ENCODE measurements around the gene LYZ. TPM values are rescaled to one million over a fixed set of nuclear protein-coding genes. Genes with fewer than 3 reads are reported as not detected.
A peak's percentile ranks its signal among the peaks of the same experiment; 100 is the strongest.
"Not testable (repeated sequence)": the region's sequence is repeated elsewhere in the genome, so short reads cannot be mapped to it uniquely, and the experiment has no call there.

The LYZ gene
- 28.5 TPM for total RNA-seq

DNA sequence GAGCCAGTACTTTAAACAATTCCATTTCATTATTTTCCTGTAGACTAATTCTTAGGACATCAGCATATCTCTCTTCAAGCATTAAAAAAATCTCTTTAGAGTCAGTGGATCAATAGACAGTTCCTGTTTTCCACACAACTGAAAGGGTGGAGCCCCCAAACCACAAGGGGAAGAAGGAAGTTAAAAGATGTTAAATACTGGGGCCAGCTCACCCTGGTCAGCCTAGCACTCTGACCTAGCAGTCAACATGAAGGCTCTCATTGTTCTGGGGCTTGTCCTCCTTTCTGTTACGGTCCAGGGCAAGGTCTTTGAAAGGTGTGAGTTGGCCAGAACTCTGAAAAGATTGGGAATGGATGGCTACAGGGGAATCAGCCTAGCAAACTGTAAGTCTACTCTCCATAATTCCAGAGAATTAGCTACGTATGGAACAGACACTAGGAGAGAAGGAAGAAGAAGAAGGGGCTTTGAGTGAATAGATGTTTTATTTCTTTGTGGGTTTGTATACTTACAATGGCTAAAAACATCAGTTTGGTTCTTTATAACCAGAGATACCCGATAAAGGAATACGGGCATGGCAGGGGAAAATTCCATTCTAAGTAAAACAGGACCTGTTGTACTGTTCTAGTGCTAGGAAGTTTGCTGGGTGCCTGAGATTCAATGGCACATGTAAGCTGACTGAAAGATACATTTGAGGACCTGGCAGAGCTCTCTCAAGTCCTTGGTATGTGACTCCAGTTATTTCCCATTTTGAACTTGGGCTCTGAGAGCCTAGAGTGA is at the start of gene LYZ:
LYZ (plus strand) TSS at position 220 of the 777 bp plus-strand sequence; CDS start at position 248, 28 bp downstream.
- DNase-seq (ENCODE audit: low spot score) = no peak

DNA sequence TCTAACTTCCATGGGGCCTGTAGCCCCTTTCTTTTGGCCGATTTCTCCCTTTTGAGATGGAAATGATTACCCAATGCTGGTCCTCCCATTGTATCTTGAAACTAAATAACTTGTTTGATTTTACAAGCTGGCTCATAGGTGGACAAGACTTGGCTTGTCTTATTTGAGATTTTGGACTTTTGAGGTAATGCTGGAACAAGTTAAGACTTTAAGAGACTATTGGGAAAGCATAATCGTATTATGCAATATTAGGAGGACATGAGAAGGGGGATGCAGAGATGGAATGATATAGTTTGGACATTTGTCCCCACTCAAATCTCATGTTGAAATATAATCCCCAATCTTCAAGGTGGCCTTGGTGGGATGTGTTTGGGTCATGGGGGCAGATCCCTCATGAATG is 49.2 kb upstream of the LYZ start:
- DNase-seq (ENCODE audit: low spot score) = no peak

DNA sequence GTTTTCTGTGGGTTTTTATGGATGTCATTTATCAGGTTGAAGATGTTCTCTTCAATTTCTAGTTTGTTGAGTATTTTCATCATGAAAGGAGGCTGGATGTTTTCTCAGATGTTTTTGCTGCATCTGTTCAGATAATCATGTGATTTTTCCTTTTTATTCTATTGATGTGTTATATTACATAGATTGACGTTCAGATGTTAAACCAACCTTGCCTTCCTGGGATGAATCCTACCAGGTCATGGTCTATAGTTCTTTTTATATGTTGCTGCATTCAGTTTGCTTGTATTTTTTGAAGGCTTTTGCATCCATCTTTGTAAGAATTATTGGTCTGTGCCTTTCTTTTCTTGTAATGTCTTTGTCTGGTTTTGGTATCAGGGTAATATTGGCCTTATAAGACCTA is 43.9 kb upstream of the LYZ start:
- DNase-seq (ENCODE audit: low spot score) = no peak

DNA sequence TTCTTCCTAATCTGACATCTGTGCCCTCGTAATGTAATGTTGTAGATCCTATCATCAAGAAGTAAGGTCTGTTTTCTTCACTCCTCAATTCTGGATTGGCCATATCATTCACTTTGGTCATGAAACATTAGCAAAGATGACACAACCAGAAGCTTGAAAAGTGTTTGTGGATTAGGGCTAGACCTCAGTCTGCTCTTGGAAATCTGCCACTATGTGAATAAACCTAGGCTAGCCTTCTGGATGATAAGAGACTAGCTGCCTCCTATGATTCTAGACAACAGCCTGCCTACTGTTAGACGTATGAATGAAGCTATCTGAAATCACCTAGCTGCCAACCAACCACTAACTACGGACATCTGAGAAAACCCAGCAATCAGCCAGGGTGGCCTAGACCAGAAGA is 38.7 kb upstream of the LYZ start:
- no peak for DNase-seq (ENCODE audit: low spot score)

DNA sequence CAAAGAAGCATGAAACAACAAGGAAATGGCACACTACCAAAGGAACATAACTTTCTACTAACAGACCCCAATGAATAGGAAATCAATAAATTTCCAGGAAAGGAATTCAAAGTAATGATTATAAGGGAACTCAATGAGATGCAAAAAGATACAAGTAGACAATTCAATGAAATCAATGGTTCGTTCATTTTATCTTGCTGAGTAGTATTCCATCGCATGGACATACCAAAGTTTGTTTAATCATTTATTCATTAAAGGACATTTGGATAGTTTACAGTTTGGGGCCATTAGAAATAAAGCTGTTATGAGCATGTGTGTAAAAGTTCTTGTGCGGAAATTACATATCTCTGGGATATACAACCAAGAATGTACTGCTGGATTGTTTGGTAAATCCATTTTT is 35.0 kb upstream of the LYZ start:
- no peak for DNase-seq (ENCODE audit: low spot score)

DNA sequence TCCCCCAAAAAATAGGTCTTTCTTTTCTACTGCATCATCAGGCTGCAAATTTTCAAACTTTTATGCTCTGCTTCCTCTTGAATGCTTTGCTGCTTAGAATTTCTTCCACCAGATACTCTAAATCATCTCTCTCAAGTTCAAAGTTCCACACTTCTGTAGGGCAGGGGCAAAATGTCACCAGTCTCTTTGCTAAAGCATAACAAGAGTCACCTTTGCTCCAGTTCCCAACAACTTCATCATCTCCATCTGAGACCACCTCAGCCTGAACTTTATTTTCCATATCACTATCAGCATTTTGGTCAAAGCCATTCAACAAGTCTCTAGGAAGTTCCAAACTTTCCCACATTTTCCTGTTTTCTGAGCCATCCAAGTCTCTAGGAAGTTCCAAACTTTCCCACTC is 31.4 kb upstream of the LYZ start:
- DNase-seq (ENCODE audit: low spot score) = not testable (repeated sequence)

DNA sequence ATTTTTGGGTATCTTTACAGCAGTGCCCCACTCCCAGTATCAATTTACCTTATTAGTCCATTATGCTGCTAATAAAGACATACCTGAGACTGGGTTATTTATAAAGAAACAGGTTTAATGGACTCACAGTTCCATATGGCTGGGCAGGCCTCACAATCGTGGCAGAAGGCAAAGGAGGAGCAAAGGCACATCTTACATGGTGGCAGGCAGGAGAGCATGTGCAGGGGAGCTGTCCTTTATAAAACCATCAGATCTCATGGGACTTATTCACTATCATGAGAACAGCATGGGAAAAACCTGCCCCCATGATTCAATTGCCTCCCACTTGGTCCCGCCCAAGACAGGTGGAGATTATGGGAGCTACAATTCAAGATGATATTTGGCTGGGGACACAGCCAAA is 30.9 kb upstream of the LYZ start:
- DNase-seq (ENCODE audit: low spot score) = not testable (repeated sequence)

DNA sequence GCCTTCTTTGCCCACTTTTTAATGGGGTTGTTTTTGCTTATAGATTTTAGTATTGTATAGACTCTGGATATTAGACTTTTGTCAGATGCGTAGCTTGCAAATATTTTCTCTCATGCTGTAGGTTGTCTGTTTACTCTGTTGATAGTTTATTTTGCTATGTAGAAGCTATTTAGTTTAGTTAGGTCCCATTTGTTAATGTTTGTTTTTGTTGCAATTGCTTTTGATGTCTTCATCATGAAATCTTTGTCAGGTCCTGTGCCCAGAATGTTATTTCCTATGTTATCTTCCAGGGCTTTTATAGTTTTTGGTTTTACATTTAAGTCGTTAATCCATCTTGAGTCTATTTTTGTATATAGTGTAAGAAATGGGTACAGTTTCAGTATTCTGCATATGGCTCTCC is 30.0 kb upstream of the LYZ start:
- no peak for DNase-seq (ENCODE audit: low spot score)

DNA sequence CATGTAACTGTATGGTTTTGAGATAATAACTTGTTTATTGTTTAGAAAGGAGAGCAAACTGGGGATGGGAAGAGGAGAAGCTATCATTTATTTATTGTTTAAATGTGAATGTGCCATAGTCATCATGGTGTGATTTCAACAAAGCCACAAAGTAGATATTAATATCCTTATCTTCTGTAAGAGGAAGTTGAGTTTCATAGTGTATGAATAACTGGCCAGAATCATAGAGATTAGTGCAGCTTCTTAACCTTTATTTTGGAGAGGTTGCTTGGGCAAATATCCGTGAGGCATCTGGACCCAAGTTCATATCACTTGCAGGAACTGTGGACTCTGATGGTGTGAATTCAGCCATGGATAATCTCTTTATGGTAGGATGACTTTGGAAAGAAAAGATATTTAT is 26.8 kb upstream of the LYZ start:
- DNase-seq (ENCODE audit: low spot score) = no peak

DNA sequence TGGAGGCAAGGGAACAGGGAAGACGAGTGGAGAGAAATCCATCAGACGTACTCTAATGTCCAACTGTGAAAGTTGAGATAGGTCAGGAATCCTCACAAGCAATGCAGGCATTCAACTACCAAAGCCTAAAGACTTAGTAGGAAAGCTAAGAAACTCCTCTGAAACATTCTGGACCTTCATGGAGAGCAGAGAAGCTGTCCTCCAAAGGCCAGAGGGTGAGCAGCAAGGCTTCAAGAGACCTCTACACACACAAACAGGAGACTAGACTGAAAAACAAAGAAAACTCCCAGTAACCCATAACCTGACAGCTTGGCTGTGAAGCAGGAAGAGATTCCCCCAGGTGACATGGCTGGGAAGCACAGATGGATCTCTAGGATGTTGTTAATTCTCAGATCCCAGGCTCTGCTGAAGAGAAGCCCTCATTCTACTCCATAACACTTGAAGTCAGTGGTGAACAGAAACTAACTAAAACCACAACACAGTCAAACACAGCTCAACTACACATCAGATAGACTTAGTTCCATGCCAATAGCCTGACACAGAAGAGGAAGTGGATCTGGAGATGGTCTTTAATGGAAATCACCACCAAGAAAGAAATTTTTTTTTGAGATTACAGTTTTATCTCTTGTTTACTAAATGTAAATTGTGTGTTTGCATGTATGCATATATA is 23.2 kb upstream of the LYZ start:
- no peak for DNase-seq (ENCODE audit: low spot score)

DNA sequence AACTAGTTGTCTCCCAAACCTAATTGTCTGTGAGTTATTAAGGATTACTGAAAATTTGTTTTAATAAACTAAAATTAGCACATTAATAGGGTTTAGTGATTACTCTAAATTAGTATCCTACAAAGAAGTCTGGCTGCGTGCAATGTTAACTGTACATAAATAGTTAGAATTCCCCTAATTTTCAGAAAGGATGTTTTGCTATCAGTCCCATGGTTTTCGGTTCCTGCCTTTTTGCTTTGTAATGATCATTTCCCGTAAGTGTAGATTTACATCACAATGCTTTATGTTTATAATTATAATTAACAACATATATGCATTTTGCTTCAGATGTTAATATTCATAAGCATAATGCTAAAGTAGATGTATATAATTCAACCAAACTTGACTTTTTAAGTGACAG is 19.8 kb upstream of the LYZ start:
- DNase-seq (ENCODE audit: low spot score) = no peak

DNA sequence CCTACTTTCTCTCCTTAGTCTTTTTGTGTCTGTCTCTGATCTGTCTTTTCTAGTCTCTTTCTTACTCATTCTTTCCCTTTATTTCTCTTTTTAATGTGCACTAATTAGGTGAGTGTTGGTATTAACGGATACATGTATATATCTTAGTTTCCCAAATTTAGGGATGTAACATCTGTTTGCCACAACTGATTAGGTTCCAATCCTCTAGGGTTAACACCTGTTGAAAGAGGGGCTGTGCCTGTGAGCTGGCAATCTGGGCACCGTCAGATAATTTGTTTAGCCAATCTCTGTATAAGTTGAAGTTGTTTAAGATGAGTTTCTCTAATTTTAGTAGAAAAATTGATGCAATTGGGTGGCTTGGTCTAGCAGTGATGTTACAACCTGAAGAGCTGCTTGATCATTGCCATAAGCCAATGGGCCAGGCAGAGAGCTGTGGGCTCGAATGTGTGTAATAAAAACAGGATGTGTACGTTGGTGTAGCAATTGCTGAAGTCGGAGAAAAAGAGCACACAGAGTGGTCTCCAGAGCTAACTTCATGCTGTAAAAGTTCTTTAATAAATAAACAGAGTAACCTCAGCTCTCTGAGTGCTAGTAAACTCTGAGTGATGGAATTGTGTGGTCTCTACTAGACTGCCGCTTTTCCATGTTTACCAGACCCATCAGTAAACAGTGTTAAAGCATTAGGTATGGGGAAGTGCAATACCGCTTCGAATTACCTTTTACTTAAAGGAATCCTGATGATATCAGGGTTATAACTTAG is 18.3 kb upstream of the LYZ start:
- DNase-seq (ENCODE audit: low spot score) = no peak

DNA sequence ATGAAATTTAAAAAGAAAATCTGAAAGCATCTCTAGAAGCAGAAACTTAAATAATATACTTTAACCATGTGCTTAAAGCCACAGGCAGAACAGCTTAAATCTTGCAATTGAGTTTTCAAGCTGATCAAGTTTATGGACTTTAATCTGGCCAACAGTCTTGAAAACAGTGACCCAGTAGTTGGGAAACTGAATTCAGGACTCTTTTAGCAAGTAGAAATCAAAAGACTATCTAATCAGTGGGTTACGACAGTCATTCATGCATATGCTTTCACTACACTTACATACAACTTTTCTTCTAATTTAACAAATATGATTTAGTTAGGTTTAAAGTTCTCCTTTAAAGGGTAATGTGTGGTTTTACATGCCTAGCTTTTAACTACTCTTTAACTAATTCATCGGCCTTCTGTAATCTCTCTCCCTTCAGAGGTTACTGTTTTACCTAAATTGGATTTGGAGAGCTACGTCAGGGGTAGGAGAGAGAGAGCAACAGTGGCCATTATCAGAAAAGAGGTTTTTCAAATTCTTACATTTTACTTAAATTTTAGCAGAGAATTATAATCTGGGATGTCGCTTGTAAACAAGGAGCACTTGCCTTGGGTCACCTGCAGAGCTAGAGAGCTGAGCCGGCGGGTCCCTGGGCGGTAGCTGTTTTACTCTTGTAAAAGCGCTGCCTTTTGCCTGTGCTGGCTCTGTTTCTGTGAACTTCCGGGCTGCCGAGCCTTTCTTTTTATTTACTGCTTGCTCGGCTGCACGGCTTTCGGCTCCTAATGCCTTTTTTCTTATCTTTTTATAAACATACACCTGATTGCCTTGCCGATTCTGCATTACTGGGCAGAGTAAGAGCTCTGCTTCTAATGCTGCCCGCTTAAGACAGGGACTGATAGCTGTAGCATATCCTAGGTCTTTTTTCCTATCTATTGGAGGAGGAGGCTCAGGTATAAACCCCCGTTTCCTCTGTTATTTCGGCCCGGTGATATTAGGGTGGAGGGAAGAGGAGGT is 17.4 kb upstream of the LYZ start:
- peak; percentile 50 for DNase-seq (ENCODE audit: low spot score)

DNA sequence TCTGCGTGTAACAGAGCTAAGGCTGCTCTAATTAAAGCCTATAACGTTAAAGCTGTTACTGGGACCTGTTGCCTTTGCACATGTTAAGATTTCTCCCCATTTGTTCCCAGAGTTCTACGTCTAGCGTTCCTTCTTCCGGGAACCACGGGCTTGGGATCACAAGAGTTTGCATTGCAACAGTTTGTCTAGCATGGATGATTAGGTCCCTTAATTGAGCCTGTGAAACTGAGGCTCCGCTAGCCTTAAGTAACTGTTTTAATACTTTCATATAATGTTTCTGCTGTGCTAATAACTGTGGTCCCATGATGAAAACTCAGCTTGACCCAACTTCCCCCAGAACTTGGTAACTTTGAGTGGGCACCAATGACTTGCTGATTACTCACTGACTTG is 16.7 kb upstream of the LYZ start:
- no peak for DNase-seq (ENCODE audit: low spot score)

DNA sequence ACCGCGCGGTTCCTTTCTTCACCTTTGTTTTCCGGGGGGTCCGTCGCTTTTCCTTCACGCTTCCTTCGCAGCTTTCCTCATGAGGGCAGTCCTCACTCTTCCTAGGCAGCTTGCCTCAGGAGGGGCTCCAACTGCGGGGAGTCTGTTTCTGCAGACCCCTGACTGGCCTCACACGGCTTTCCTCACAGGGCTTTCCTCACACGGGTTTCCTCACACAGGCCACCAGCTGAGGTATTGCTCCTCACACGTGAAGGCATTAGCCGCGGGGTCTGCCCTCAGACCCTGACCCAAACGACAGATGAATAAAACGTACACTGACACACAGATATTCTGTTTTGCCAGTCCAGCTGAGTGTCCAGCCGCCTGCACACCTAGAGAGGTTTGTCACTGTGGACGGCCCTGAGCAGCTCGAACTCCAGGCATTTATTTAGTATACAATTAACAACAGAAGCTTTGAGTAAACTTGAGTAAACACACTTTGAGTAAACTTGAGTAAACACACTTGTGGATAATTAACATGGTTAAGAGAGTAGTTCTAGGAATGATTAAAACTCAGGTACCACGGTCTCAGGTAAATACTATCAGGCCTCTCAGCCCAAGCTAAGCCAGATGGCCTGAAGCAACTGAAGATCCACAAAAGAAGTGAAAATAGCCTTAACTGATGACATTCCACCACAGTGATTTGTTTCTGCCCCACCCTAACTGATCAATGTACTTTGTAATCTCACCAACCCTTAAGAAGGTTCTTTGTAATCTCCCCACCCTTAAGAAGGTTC is 16.1 kb upstream of the LYZ start:
- no peak for DNase-seq (ENCODE audit: low spot score)

DNA sequence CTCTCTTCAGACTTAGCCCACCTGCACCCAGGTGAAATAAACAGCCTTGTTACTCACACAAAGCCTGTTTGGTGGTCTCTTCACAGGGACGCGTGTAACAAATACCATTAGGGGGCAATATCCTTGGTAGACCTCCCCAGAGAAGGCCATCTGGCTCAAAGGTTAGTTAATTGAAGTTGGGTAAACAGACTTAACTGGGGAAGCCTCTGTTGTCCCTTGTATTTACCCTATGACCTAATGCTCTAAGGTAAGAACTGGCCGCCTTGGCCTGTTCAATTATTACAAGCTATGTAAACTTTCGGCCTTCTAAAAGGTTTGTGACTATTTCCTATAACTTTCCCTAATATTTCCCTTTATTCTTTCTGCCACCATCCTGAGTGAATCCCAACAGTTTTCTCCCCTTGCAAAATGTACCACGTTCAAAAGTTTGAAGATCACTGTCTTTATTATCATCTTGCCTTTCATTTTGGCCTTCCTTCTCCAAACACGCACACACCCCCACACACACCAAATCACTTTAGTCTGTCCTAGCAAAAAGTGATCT is 15.3 kb upstream of the LYZ start:
- no peak for DNase-seq (ENCODE audit: low spot score)

DNA sequence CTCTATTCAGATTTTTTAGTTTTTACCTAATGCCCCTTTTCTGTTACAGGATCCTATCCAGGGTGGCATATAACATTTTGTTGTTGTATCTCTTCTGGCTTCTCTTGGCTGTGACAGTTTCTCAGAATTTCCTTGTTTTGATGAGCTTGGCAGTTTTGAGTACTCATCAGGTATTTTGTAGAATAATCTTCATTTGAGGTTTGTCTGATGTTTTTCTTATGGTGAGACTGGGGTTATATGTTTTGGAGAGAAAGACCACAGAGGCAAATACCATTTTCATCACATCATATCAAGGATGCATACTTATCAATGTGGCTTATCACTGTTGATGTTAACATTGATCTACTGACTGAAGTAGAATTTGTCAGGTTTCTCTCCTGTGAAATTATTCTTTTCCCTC is 14.0 kb upstream of the LYZ start:
- no peak for DNase-seq (ENCODE audit: low spot score)

DNA sequence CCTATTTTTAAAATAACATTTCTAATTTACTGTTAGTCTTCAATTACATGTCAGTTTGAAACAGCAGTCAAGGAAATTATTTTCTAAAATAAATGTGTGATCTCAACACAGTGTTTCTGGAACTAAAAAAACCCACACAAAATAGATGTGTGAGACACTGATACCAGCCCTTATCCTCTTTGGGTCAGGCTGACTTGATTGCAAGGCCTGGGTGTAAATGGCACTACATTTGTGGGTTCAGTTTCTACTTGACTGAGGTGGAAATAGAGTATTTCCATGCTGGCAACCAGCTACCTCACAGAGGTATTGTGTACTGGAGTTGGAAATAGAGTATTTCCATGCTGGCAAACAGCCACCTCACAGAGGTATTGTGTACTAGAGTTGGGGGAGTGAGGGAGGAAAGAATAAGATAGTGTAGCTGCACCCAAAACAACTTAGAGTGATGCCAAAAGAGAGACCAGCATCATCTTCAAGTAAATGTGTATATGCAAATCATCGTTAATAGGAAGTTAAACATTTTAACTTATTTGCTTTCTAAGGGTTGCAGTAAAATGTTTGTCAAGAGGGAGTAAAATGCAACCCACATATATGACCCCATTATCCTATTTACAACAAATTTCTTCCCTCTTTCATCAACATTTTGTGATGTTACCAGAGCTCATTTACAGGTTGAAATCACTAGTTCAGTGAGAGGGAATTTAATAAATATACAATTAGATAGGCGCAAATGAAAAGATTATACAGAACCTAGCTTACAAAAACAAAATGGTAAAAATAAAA is 10.7 kb upstream of the LYZ start:
- no peak for DNase-seq (ENCODE audit: low spot score)

DNA sequence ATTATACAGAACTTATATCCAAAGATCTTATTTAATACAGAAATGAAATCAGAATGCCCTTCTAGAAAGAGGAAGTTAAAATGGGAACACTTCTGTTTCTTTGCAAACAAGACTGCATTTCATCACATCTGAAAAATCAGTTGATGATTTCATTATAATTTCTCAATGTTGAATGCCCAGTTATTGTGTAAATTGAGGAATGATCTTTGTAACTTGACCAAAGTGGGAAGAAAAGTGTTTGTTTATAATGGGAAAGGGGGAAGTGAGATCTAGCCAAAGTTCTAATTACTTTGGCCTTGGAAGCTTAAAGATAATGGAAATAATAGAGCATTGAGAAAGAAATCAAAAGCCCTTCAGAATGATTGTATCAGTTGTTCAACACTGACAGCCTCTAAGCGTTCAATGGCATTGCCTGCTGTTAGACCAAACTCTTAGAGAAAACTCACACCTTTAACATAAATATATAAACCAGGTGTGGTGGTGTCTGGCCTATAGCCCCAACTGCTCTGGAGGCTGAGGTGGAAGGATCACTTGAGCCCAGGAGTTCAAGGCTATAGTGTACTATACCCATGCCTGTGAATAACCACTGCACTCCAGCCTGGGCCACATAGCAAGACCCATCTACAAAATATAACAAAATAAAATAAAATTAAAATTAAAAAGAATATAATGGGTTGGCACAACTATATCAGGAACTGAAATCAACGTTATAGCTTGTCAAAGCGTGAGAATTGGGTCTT is 9.9 kb upstream of the LYZ start:
- no peak for DNase-seq (ENCODE audit: low spot score)
